Chondrocyte (in vitro differentiated cells): Measurements from ENCODE around the gene APP. TPM values are rescaled to one million over a fixed set of nuclear protein-coding genes. Genes with fewer than 3 reads are reported as not detected.

Experiments
- DNase-seq: peaks from one replicate; pipeline ENCODE4 v3.0.0; 2021; ENCODE audit warnings: mixed read lengths, low spot score
- H3K27ac Mint-ChIP-seq: one replicate; pipeline ENCODE4 v1.8.0; 2021; ENCODE audit warnings: mild to moderate bottlenecking, moderate library complexity, mixed read lengths; ENCODE audit not compliant: unreplicated experiment
- H3K27me3 Mint-ChIP-seq: 2 replicates; pipeline ENCODE4 v1.8.0; 2021; ENCODE audit warnings: low read depth, mixed read lengths
- H3K36me3 Mint-ChIP-seq: 2 replicates; pipeline ENCODE4 v1.8.0; 2021; ENCODE audit warnings: low read depth, mixed read lengths
- H3K4me1 Mint-ChIP-seq: 2 replicates; pipeline ENCODE4 v1.8.0; 2021; ENCODE audit warnings: low read depth, mild to moderate bottlenecking, mixed read lengths
- H3K4me3 Mint-ChIP-seq: one replicate; pipeline ENCODE4 v1.8.0; 2021; ENCODE audit warnings: mild to moderate bottlenecking, moderate library complexity, mixed read lengths; ENCODE audit not compliant: unreplicated experiment
- H3K9me3 Mint-ChIP-seq: 2 replicates; pipeline ENCODE4 v1.8.0; 2021; ENCODE audit warnings: low read depth, mixed read lengths
- CTCF ChIP-seq: fragments of 200-600 bp; sonication (generic); IDR thresholded peaks from 2 replicates; pipeline ENCODE4 v1.5.0; 2021; ENCODE audit warnings: antibody characterized with exemption, mild to moderate bottlenecking, moderate library complexity
- total RNA-seq: library from RNA; stranded (reverse); gene quantifications from 3 replicates; pipeline ENCODE4 v1.2.1, GENCODE V29; 2021

Gene APP
- total RNA-seq, 1 donor from 2014 or later: 442 TPM

- Mint-ChIP-seq H3K27ac (peak overlapping the region; percentile 15), H3K4me1 (peaks cover 66% of the 10 kb centered on the region), H3K9me3 (no peaks in the 10 kb centered on the region), H3K4me3 (no peak overlapping the region), H3K27me3 (no peaks in the 10 kb centered on the region), H3K36me3 (no peaks in the 10 kb centered on the region)
- no peak for DNase-seq
- no peak for TF ChIP-seq CTCF
Observed at GRCh38 chr21:26124896-26125295, 45.7 kb downstream of the APP start.

GRCh38 chr21:26124421-26124833, 46.1 kb downstream of the APP start:
- Mint-ChIP-seq H3K9me3 (no peaks in the 10 kb centered on the region), H3K4me1 (peaks cover 62% of the 10 kb centered on the region), H3K36me3 (no peaks in the 10 kb centered on the region), H3K27ac (peak overlapping the region; percentile 15), H3K4me3 (no peak overlapping the region), H3K27me3 (no peaks in the 10 kb centered on the region)
- TF ChIP-seq CTCF: no peak
- DNase-seq: no peak

GRCh38 chr21:26123012-26123411, 47.6 kb downstream of the APP start:
- Mint-ChIP-seq H3K9me3 (no peaks in the 10 kb centered on the region), H3K4me3 (no peak overlapping the region), H3K36me3 (no peaks in the 10 kb centered on the region), H3K27me3 (no peaks in the 10 kb centered on the region), H3K27ac (no peak overlapping the region), H3K4me1 (peaks cover 54% of the 10 kb centered on the region)
- TF ChIP-seq CTCF: no peak
- no peak for DNase-seq

GRCh38 chr21:26120828-26121227, 49.7 kb downstream of the APP start:
- no peak for DNase-seq
- TF ChIP-seq CTCF: no peak
- Mint-ChIP-seq H3K9me3 (no peaks in the 10 kb centered on the region), H3K4me1 (peaks cover 54% of the 10 kb centered on the region), H3K27ac (no peak overlapping the region), H3K27me3 (no peaks in the 10 kb centered on the region), H3K36me3 (no peaks in the 10 kb centered on the region), H3K4me3 (no peak overlapping the region)

- Mint-ChIP-seq H3K4me3 (no peak overlapping the region), H3K27me3 (no peaks in the 10 kb centered on the region), H3K27ac (no peak overlapping the region), H3K4me1 (peaks cover 51% of the 10 kb centered on the region), H3K36me3 (no peaks in the 10 kb centered on the region), H3K9me3 (no peaks in the 10 kb centered on the region)
- DNase-seq: no peak
- TF ChIP-seq CTCF: no peak
Observed at GRCh38 chr21:26119906-26120305, 50.7 kb downstream of the APP start.
